GM18873 (cell line): ENCODE results near the gene GNB1L.

ENCODE experiments used
- ATAC-seq: cut with Tn5 transposase; IDR thresholded peaks from one replicate; pipeline ENCODE4 v1.9.1; 2021; ENCODE audit warnings: mild to moderate bottlenecking, moderate library complexity, moderate number of reproducible peaks; ENCODE audit not compliant: unreplicated experiment, low FRiP score

The GNB1L gene

DNA sequence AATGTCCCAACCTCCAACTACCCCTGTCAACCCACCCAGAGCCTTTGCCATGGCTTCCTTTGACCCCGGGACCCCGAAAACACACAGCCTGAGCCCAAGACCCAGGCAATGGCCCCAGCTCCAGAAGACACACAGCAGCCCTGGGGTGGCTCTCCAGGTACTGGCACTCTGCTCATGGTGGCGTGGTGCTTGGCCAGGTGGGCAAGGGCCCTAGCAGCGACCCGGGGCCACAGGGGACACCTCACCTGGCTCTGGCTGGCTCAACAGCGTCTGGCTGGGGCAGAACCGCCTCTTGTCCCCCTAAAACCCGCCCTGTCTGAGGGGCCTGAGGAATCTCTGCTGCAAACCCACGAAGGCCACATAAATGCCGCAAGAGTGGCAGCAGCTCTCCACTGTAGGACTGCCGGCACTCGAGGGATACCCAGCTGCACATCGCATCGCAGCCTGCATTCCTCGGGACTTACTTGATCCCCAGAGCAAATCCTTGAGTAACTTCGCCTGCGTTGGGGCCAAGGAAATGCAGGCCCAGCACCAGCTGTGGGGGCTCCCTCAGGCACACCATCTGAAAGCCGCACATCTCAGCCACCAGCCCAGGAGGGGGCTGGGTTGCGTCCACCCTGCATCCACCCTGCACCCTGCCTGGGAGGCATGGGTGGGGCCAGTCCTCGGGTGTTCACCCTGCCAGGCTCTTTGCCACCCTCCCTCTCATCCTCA, 23.1 kb upstream of the GNB1L start:
- no peak for ATAC-seq

DNA sequence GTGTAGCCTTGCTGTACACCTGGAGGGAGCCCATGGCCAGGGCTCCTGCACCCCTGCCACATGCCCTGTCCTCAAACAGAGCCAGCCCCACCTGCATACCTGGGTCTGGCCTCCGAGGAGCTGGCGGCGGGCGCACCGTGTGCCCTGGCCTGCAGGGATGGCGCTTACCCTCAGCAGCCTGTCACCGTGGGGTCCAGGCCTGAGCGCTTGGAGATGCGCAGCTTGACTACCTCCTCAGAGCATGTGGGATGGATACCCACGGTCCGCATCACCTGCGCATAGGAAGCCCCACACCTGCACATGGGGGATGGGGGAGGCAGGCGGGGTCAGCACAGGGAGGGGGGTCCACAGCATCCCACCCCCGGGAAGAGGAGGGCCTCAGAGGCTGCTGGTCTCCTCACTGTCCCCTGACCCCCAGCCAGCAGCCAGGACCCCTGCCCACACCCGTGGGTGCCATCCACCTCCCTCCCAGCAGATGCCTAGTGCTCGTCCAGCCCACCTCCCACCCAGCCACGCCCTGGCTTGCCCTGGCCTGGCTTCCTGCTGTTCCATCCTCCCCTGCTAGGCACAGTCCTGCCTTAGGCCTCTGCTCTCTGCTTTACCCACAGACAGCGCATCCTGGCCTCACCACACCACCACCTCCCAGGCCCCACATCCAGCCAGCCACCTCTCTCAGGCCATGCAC, 22.4 kb upstream of the GNB1L start:
- no peak for ATAC-seq

DNA sequence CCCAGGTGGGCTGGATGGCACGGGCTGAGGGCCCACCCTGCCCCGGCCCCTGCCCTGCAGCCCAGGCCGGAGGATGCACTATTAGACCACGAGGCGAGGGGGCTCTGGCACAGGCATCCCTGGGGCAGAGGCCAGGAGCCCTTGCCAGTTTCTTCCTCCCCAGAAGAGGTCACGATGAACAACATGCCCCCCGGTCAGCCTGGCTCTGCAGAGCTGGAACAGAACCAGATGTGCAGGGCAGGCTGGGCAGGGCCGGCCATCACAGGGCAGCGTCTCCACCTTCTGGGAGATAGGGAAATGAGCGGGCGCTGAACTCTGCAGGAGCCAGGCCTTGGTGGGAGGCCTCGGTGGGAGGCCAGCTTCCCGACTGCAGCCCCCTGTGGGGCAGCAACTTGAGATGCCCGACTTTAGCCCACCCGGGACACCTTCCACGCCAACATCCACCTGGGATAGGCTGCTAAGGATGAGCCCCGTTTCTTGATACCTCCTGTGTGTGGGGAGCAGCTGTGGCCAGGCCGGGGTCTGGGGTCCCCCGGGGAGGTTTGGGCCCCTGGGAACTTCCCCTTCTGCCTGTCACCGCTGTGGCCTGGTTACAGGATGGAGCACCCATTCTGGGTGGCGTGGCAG, 21.8 kb upstream of the GNB1L start:
- no peak for ATAC-seq

DNA sequence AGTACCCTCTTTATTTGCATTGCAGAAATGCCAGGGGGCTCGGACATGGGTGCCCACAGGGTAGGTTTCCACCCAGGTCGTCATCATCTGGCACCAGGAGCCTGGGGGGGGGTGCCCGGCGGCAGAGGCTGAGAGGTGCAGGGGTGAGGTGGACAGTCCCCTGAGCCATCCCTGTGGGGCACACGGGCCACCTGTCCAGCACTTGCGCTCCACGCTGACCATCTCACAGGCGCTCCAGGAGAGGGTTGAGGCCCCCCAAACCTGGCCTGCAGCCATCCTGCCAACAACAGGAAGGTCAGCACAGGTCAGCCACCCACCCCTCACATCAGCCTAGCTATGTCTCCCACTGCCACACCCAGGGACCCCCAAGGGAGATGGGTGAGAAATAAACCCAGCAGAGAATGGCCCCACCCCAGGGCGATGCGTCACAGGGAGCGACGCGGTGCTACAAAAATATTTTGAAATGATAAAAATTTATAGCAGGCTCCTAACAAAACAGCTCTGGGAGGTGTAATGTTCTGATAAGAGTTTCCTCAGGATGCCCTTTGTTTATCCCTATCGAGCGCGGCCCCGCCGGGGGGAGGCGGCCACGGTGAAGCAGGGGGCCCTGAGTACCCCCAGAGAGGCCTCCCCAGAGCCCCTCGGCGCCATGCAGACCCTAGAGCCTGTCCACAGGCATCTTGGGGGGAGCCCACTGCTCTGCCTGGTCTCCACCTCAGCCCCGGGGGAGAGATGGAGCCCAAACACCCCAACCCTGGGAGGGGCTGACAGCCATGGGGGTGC, 21.0 kb upstream of the GNB1L start:
- ATAC-seq = no peak

DNA sequence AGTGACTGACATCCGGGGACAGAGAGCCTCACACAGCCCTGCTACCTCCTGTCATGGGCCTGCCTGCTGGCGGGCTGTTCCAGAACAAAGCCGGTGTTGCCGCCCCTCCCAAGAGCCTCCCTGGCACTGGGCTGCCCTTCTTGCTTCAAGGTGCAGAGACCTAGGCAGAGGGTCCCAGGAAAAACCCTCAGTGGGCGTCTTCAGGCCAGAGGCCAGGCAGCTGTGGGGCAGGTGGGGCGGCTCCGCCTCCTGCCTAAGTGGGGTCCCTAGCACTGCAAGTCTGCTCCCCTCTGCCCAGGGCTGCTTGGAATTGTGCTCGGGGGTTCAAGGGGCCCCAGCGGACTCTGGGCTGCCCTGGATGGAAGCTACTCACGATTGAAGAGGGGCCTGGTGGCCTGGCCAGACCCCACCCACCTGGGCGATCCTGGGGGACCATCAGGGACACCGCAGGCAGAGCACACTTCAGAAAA, 20.4 kb upstream of the GNB1L start:
- ATAC-seq = no peak

DNA sequence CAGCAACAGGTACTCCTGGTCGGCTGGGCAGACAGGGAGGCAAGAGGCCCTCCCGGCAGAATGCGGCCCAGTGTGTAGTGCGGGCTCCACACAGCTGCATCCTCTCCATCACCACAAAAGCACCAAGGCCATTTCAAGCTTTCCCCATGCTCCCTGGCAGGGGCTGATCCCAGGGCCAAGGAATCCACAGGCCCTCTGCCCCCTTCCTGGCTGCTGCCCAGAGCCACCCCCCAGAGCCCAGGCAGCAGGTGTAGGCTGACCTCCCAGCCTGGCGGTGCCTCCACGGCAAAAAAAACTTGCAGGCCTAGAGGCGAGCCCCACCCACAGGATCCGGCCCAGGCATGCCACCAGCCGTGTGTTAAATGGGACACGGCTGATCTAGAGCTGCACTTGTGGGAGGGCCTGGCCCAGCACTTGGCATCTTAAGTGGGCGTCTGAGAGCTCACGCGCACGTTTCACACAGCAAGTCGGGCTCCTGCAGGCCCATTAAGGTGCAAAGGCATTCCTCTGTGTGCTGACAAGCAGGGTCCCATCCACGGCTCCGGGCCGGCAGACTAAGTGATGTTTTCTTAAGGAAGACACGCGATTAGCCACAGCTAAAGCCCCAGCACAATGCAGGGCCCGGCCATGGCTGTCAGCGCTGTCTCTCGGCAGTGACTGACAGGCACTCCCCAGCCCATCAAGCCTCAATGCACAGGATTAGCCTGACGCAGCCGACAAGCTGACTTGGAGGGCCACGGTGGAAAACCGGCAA, 19.8 kb upstream of the GNB1L start:
- no peak for ATAC-seq

GRCh38 chr22:19873960-19874306, 19.3 kb upstream of the GNB1L start:
- no peak for ATAC-seq

GRCh38 chr22:19873138-19873959, 18.7 kb upstream of the GNB1L start:
- ATAC-seq = no peak

GRCh38 chr22:19872779-19873137, 18.1 kb upstream of the GNB1L start:
- ATAC-seq = no peak

DNA sequence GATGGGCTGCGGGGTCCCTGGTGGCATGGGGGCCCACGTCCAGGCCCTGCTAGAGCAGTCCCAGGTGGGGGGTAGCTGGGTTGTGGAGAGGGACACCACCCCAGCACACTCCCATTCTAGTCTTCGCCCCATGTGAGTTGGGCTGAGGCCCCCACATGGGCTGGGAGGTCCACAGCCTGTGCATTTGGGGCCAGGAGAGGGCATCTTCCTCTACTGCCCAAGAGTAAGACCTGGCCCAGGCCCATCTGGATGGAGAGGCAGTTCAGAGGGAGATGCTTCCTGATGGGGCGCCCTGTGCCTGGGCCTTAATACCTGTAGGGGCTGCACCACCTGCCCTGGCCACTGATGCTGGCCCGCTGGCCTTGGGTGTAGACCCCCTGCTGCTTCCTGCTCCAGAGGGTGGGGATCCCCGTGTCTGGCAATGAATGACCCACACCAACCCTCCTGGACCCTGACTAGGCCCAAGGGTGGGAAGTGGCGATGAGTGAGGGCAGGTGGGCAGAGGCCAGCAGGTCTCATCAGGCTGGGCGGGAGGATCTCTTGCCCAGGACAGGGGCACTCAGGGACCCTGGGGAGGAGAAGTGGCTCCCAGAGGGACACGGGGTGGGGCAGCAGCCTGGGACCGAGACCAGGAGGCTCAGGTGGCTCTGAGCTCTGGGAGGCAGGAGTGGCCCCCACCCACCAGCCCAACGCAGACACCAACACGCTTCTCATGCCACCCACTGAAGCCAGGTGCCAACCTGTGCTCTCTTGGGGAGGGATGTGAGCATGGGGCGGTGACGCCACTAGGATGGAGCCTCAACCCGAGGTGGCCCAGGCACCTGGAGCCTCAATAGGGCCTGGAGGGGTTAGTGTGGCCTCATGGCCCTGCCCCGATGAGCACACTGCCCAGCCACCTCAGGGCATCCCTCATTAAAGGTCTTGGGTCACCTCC, 17.4 kb upstream of the GNB1L start:
- ATAC-seq = no peak

DNA sequence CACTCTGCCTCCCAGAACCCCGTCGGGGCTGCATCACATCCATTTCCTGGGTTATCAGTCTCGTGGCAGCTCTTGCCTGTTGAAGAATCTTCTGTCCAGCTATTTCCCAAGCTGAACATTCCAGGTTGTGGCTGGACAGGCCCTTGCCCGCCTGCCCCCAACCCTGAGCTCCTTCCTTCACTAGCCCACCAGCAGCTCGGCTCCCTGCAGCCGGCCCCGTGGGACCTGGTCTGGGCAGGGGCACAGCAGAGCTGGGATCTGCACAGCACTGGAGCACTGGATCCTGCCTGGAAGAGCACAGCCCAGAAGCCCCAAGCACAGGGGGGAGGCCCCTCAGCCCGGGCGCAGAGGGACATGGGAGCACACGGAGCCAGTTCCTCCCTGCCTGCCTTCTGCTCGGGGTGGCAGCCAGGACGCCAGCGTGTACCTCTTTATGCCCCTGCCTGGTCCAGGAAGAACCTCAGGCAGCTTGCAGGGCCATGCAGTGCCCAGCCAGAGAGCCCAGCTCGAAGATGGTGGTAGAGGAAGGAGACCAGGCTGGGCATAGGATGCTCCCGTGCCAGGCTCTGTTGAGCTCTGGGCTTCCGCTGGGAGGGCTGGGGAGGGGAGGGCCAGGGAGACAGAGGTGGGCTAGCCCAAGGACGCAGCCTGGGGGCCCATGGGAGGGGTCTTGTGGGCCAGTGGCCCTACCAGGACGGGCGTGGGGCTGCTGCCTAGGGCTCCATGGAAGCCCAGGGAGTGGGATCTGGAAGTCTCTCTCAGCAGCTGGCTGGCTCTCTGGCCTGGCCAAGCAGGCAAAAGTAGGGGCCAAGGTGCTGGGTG, 16.6 kb upstream of the GNB1L start:
- ATAC-seq = no peak

DNA sequence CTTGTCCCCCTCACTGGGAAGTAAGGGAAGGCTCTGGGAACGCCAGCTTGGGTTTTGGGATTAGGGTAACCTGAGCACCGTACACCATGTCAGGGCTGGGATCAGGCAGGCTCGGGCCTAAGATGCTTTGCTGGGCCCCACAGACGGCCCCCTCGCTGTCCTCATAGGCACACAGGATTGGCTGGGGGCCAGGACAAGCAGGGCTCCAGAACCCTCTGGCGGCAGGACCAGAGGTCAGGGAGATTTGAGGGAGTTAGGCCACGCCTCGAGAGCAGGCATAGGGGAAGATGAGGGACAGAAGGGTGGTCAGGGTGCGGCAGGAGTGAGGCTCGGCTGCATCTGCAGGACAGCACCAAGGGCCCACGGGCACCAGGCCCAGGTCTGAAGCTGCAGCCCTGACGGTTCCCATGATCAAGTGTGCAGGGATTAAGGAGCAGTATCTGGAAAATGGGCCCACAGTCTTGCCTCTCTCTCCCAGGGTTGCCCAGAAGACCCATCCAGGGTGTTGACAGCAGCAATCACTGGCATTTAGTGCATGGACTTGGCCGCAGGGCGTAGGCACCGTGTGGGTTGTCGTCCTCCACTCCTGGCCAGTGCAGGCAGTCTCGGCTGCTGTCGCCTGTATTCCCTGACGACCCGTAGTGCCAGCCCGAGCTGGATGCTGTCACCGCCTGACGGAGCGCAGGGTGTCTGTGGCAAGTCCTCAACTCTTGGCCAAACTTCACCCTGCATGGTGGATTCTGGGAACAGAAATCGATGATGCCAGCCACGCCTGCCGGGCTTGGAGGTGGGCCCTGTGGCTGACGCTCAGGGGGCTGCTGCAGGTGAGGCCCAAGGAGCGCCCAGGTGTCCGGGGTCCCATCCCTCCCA, 15.7 kb upstream of the GNB1L start:
- no peak for ATAC-seq

GRCh38 chr22:19869497-19870152, 15.0 kb upstream of the GNB1L start:
- no peak for ATAC-seq

GRCh38 chr22:19868773-19869471, 14.2 kb upstream of the GNB1L start:
- ATAC-seq = no peak

DNA sequence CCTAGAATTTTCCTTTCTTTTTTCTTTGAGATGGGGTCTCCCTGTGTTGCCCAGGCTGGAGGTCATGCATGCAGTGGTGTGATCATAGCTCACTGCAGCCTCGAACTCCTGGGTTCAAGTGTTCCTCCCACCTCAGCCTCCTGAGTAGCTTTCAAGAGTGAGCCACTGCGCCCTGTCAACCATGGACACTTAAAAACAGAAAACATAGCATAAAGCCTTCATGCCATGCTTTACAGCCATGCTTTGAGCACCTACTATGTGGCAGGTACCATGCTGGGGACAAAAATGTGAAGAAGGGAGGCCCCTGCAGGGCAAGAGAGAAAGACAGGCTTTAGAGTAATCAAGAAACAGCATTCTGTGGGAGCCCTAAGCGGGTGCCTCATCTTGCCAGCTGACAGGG, 13.7 kb upstream of the GNB1L start:
- ATAC-seq = no peak

DNA sequence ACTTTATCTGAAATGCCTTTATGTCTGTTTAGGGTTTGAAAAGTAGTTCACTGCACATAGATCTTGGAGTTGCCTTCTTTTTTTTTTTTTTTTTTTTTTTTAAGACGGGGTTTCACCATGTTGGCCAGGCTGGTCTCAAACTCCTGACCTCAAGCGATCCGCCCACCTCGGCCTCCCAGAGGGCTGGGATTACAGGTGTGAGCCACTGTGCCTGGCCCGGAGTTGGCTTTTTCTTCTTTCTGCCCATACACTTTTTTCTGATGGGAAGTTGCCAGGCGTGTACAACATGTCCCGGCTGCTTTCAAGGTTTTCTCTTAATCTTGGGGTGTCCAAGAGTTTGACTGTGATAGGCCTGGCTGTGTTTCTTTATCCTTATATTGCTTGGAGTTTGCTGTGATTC, 12.9 kb upstream of the GNB1L start:
- ATAC-seq = no peak
